Neuronal stem cell (in vitro differentiated cells): Measurements from ENCODE around the gene POLR1A.
A peak's percentile ranks its signal among the peaks of the same experiment; 100 is the strongest.

Experiments
- DNase-seq: peaks from one replicate; pipeline ENCODE4 v3.0.0-alpha.2; 2013; ENCODE audit warnings: low spot score
- H2AFZ ChIP-seq: one replicate; pipeline ENCODE4 v1.6.1; 2013; ENCODE audit warnings: mild to moderate bottlenecking, low read length, inconsistent platforms
- H2AK5ac ChIP-seq: 2 replicates; pipeline ENCODE4 v1.6.1; 2013; ENCODE audit warnings: low read depth, mild to moderate bottlenecking, inconsistent platforms, low read length, moderate library complexity, mixed read lengths
- H2BK120ac ChIP-seq: 2 replicates; pipeline ENCODE4 v1.6.1; 2013; ENCODE audit warnings: low read depth, mild to moderate bottlenecking, inconsistent platforms, low read length, moderate library complexity, mixed read lengths
- H2BK12ac ChIP-seq: one replicate; pipeline ENCODE4 v1.6.1; 2013; ENCODE audit warnings: low read length, inconsistent platforms
- H2BK15ac ChIP-seq: 2 replicates; pipeline ENCODE4 v1.6.1; 2013; ENCODE audit warnings: mild to moderate bottlenecking, low read length, inconsistent platforms, mixed read lengths
- H2BK5ac ChIP-seq: one replicate; pipeline ENCODE4 v1.6.1; 2013; ENCODE audit warnings: inconsistent platforms, mild to moderate bottlenecking, low read length, moderate library complexity
- H3K14ac ChIP-seq: one replicate; pipeline ENCODE4 v1.6.1; 2013; ENCODE audit warnings: low read length, inconsistent platforms
- H3K18ac ChIP-seq: 2 replicates; pipeline ENCODE4 v1.6.1; 2013; ENCODE audit warnings: low read length, inconsistent platforms
- H3K23ac ChIP-seq: 2 replicates; pipeline ENCODE4 v1.6.1; 2013; ENCODE audit warnings: low read depth, mild to moderate bottlenecking, mixed read lengths, low read length, inconsistent platforms; ENCODE audit not compliant: poor library complexity
- H3K27ac ChIP-seq: replicated peaks from 3 replicates; pipeline ENCODE4 v1.5.1; 2013; ENCODE audit warnings: low read length, inconsistent platforms
- H3K27me3 ChIP-seq, 3 experiments: 2 replicates each; pipeline ENCODE4 v1.6.1; 2013; ENCODE audit warnings: low read length in 3 of 3, mild to moderate bottlenecking in 2 of 3, inconsistent platforms in 1 of 3, low read depth in 1 of 3, mixed read lengths in 1 of 3, moderate library complexity in 1 of 3; ENCODE audit not compliant: control insufficient read depth in 3 of 3, insufficient read depth in 3 of 3
- H3K36me3 ChIP-seq, 2 donors: replicated peaks in 1 of 2; 2 replicates each; pipeline ENCODE4 v1.6.1; 2013; ENCODE audit warnings: low read length in 2 of 2; ENCODE audit not compliant: control insufficient read depth in 2 of 2, insufficient read depth in 2 of 2
- H3K4ac ChIP-seq: 2 replicates; pipeline ENCODE4 v1.6.1; 2013; ENCODE audit warnings: inconsistent platforms, mild to moderate bottlenecking, low read length, moderate library complexity
- H3K4me1 ChIP-seq, 2 donors: 1 replicate in 1 of 2; 2 replicates in 1 of 2; pipeline ENCODE4 v1.6.1; 2013; ENCODE audit warnings: low read length in 2 of 2, low read depth in 1 of 2; ENCODE audit not compliant: control insufficient read depth in 2 of 2, insufficient read depth in 1 of 2
- H3K4me2 ChIP-seq: one replicate; pipeline ENCODE4 v1.6.1; 2013; ENCODE audit warnings: mild to moderate bottlenecking, low read length, inconsistent platforms; ENCODE audit not compliant: insufficient read depth, poor library complexity, severe bottlenecking
- H3K4me3 ChIP-seq, 2 donors: 2 replicates each; pipeline ENCODE4 v1.5.1; 2013; ENCODE audit warnings: low read length in 2 of 2, mild to moderate bottlenecking in 2 of 2, inconsistent platforms in 1 of 2, moderate library complexity in 1 of 2
- H3K79me1 ChIP-seq: one replicate; pipeline ENCODE4 v1.6.1; 2013; ENCODE audit warnings: low read depth, mild to moderate bottlenecking, inconsistent platforms, low read length, moderate library complexity
- H3K9ac ChIP-seq: one replicate; pipeline ENCODE4 v1.6.1; 2013; ENCODE audit warnings: mild to moderate bottlenecking, low read depth, low read length, inconsistent platforms; ENCODE audit not compliant: poor library complexity
- H3K9me3 ChIP-seq, 2 donors: replicated peaks in 1 of 2; 2 replicates each; pipeline versions ENCODE3 to v1.6.1; 2013; ENCODE audit warnings: low read length in 2 of 2, mild to moderate bottlenecking in 2 of 2, inconsistent platforms in 1 of 2, low read depth in 1 of 2, mixed read lengths in 1 of 2, moderate library complexity in 1 of 2; ENCODE audit not compliant: control insufficient read depth in 2 of 2, insufficient read depth in 1 of 2
- H4K8ac ChIP-seq: one replicate; pipeline ENCODE4 v1.6.1; 2013; ENCODE audit warnings: low read depth, mild to moderate bottlenecking, inconsistent platforms, low read length, moderate library complexity
- H4K91ac ChIP-seq: one replicate; pipeline ENCODE4 v1.6.1; 2013; ENCODE audit warnings: low read length, low read depth, mild to moderate bottlenecking, inconsistent platforms; ENCODE audit not compliant: poor library complexity
- WGBS, 2 donors: extraction: QIAGEN DNeasy Blood & Tissue Kit; methylation state at CpG; one replicate each; pipeline ENCODE4 v1.1.7; 2013; ENCODE audit warnings: missing lambda C conversion rate in 2 of 2, mixed read lengths in 1 of 2; ENCODE audit not compliant: insufficient read length in 2 of 2, insufficient replicate concordance in 1 of 2; ENCODE audit errors: extremely low coverage in 2 of 2; 5-methylcytosine and 5-hydroxymethylcytosine counted together

Gene POLR1A

GRCh38 chr2:86105969-86106945 is 571 bp upstream of the POLR1A start, which contains the start of gene PTCD3:
TSS of gene PTCD3 (plus strand) at chr2:86106235. CDS start at chr2:86106248, 13 bp downstream.
- Histone ChIP-seq H4K91ac (no peak within 1 kb of the TSS), H4K8ac (no peak within 1 kb of the TSS), H3K9me3 (peaks cover 3% of the 10 kb centered on the region in 2 donors), H3K27ac (peak within 1 kb of the TSS; percentile 16), H2BK12ac (no peak within 1 kb of the TSS), H2BK120ac (no peak within 1 kb of the TSS), H3K4ac (no peak within 1 kb of the TSS), H2AK5ac (no peak within 1 kb of the TSS), H3K9ac (peak within 1 kb of the TSS; percentile 96), H2BK5ac (peak within 1 kb of the TSS; percentile 2), H3K79me1 (peaks cover 10% of the 10 kb centered on the region), H3K36me3 (peaks cover 13 to 63% of the 10 kb centered on the region in 2 donors), H2AFZ (peak within 1 kb of the TSS; percentile 90), H3K27me3 (no peaks in the 10 kb centered on the region), H3K23ac (peak within 1 kb of the TSS; percentile 97), H3K4me1 (peaks cover 4 to 5% of the 10 kb centered on the region in 2 donors), H3K4me2 (peak within 1 kb of the TSS; percentile 51), H2BK15ac (peak within 1 kb of the TSS; percentile 27), H3K14ac (peak within 1 kb of the TSS; percentile 63), H3K4me3 (peak within 1 kb of the TSS; percentile 73 to 92), H3K18ac (peak within 1 kb of the TSS; percentile 95)
- WGBS, 2 donors, result no CpG with 5 or more reads among the region's 44 CpGs
- peak; percentile 88 for DNase-seq

DNA sequence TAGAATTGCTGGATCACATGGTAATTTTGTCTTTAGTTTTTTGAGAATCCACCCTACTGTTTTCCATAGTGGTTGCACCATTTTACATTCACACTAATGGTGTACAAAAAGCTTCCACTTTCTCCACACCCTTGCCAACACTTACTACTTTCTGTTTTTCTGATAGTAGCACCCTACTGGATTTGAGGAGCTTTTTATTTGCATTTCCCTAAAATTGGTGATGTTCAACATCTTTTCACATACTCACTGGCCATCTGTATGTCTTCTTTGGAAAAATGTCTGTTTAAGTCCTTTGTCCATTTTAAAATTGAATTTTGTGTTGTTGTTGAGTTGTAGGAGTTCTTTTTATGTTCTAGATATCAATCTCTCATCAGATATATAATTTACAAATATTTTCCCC is 3.5 kb downstream of the POLR1A start:
- Histone ChIP-seq H3K9me3 (peaks cover 3% of the 10 kb centered on the region in 2 donors), H2BK120ac (no peak overlapping the region)

DNA sequence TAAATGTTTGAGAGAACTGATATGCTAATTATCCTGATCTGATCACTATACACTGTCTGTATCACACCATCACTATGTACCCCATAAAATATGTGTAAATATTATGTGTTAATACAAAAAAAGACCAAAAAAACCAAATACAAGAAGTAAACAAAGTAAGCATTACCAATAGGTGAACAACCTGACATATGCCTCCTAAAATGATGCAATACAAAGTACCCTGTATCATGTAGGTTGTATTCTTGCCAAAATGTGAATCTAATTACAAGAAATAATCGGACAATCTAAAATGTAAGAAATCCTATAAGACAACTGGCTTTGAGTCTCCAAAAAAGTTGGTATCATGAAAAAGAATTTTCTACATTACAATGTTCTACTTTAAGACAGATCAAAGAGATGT is 7.8 kb downstream of the POLR1A start:
- Histone ChIP-seq H2BK12ac (no peak overlapping the region), H3K4me1 (no peaks in the 10 kb centered on the region), H3K4me3 (no peak overlapping the region), H3K27me3 (no peaks in the 10 kb centered on the region), H3K14ac (no peak overlapping the region), H3K23ac (no peak overlapping the region), H2BK120ac (no peak overlapping the region), H2BK15ac (no peak overlapping the region), H3K4me2 (no peak overlapping the region), H3K9me3 (peaks cover 2 to 3% of the 10 kb centered on the region in 2 donors), H4K91ac (no peak overlapping the region), H3K27ac (no peak overlapping the region), H2AK5ac (no peak overlapping the region), H2BK5ac (no peak overlapping the region), H3K18ac (no peak overlapping the region), H3K9ac (no peak overlapping the region), H3K4ac (no peak overlapping the region), H4K8ac (no peak overlapping the region), H3K36me3 (peaks cover 18 to 96% of the 10 kb centered on the region in 2 donors), H3K79me1 (peaks cover 7% of the 10 kb centered on the region), H2AFZ (no peak overlapping the region)
- no CpG with 5 or more reads among the region's 1 CpG for WGBS, 2 donors
- no peak for DNase-seq

More for the DNA sequence above, 3.5 kb downstream of the POLR1A start:
- no peak overlapping the region for H3K18ac ChIP-seq
- H3K27me3 ChIP-seq, result no peaks in the 10 kb centered on the region
- no peak overlapping the region for H3K14ac ChIP-seq
- DNase-seq, result no peak
- H3K4me1 ChIP-seq, result peaks cover under 1 to 4% of the 10 kb centered on the region in 2 donors
- H3K27ac ChIP-seq, result no peak overlapping the region
- H3K4ac ChIP-seq, result no peak overlapping the region
- H3K23ac ChIP-seq, result no peak overlapping the region
- H3K9ac ChIP-seq, result no peak overlapping the region
- H2BK5ac ChIP-seq, result no peak overlapping the region
- H4K8ac ChIP-seq, result no peak overlapping the region
- no peak overlapping the region for H2BK12ac ChIP-seq
- H3K4me2 ChIP-seq, result no peak overlapping the region
- H2AK5ac ChIP-seq, result no peak overlapping the region
- no peak overlapping the region for H3K4me3 ChIP-seq
- peaks cover 11% of the 10 kb centered on the region for H3K79me1 ChIP-seq
- no peak overlapping the region for H4K91ac ChIP-seq
- H3K36me3 ChIP-seq, result peaks cover 14 to 68% of the 10 kb centered on the region in 2 donors
- no peak overlapping the region for H2AFZ ChIP-seq
- H2BK15ac ChIP-seq, result no peak overlapping the region

DNA sequence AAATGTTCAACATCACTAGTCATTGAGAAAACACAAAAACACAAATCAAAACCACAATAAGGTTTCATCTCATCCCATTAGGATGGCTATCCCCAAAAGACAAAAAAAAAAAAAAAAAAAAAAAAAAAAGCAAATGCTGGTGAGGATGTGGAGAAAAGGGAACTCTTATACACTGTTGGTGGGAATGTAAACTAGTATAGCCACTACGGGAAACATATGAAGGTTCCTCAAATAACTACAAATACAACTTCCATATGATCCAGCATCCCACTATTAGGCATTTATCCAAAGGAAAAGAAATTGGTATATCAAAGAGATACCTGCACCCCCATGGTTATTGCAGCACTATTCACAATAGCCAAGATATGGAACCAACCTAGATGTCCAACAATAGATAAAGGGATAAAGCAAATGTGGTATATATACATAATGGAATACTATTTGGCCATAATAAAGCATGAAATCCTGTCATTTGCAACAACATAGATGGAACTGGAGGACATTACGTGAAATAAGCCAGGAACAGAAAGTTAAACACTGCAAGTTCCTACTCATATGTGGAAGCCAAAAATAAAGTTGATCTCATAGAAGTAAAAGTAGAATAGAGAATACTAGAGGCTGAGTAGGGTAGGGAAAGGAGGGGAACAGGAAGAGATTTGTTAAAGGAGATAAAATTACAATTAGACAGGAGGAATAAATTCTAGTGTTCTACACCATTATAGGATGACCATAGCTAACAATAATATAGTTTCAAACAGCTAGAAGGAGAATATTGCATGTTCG is 8.4 kb downstream of the POLR1A start:
- Histone ChIP-seq H4K91ac (no peak overlapping the region), H2BK5ac (no peak overlapping the region), H3K27me3 (no peaks in the 10 kb centered on the region), H3K4me2 (no peak overlapping the region), H2BK120ac (no peak overlapping the region), H3K9ac (no peak overlapping the region), H3K14ac (no peak overlapping the region), H2AK5ac (no peak overlapping the region), H2BK15ac (no peak overlapping the region), H3K4me1 (no peaks in the 10 kb centered on the region), H3K9me3 (peaks cover 0 to 3% of the 10 kb centered on the region in 2 donors), H2BK12ac (no peak overlapping the region), H3K36me3 (peaks cover 16 to 94% of the 10 kb centered on the region in 2 donors), H3K18ac (no peak overlapping the region), H3K79me1 (peaks cover 6% of the 10 kb centered on the region), H4K8ac (no peak overlapping the region), H3K23ac (no peak overlapping the region), H2AFZ (no peak overlapping the region), H3K4ac (no peak overlapping the region), H3K4me3 (no peak overlapping the region), H3K27ac (no peak overlapping the region)
- no CpG with 5 or more reads among the region's 3 CpGs for WGBS, 2 donors
- no peak for DNase-seq
